GM23338 (cell line): ENCODE results near the gene SIPA1. TPM values are rescaled to one million over a fixed set of nuclear protein-coding genes. Genes with fewer than 3 reads are reported as not detected.

ENCODE experiments used
- ATAC-seq: fragments of 200-7000 bp; cut with Tn5 transposase; 3 replicates; pipeline ENCODE4 v1.9.1; 2020
- DNase-seq: peaks from one replicate; pipeline ENCODE4 v3.0.0-alpha.2; 2015; ENCODE audit warnings: low spot score
- H2AFZ ChIP-seq: fragments of 200-600 bp; sonication (generic); 2 replicates; pipeline ENCODE4 v1.8.0; 2016; ENCODE audit warnings: antibody characterized with exemption, mild to moderate bottlenecking, moderate library complexity
- H3F3A ChIP-seq: fragments of 200-600 bp; sonication (generic); replicated peaks from 2 replicates; pipeline ENCODE4 v1.8.0; 2017; ENCODE audit warnings: antibody characterized with exemption, mixed run types, low read depth
- H3K27ac ChIP-seq: fragments of 200-600 bp; sonication (generic); 2 replicates; pipeline ENCODE4 v1.6.1; 2016; ENCODE audit warnings: low read depth
- H3K27me3 ChIP-seq: fragments of 200-600 bp; sonication (generic); 2 replicates; pipeline ENCODE4 v1.8.0; 2016; ENCODE audit warnings: mild to moderate bottlenecking, mixed run types, moderate library complexity; ENCODE audit not compliant: insufficient read depth
- H3K36me3 ChIP-seq: fragments of 200-600 bp; sonication (generic); 2 replicates; pipeline ENCODE4 v1.8.0; 2016; ENCODE audit warnings: mild to moderate bottlenecking; ENCODE audit not compliant: insufficient read depth
- H3K4me1 ChIP-seq: fragments of 200-600 bp; sonication (generic); 2 replicates; pipeline ENCODE4 v1.8.0; 2016; ENCODE audit warnings: mild to moderate bottlenecking, moderate library complexity; ENCODE audit not compliant: insufficient read depth
- H3K4me2 ChIP-seq: fragments of 200-600 bp; sonication (generic); 2 replicates; pipeline ENCODE4 v1.7.1; 2017; ENCODE audit warnings: mixed run types
- H3K4me3 ChIP-seq: fragments of 200-600 bp; sonication (generic); 2 replicates; pipeline ENCODE4 v1.6.1; 2016; ENCODE audit warnings: mixed run types
- H3K79me2 ChIP-seq: fragments of 200-600 bp; sonication (generic); replicated peaks from 2 replicates; pipeline ENCODE4 v1.8.0; 2017; ENCODE audit warnings: mild to moderate bottlenecking; ENCODE audit not compliant: insufficient read depth
- H3K9me2 ChIP-seq: fragments of 200-600 bp; sonication (generic); 2 replicates; pipeline ENCODE4 v1.8.0; 2017; ENCODE audit not compliant: insufficient read depth
- H4K20me1 ChIP-seq: fragments of 200-600 bp; sonication (generic); replicated peaks from 2 replicates; pipeline ENCODE4 v1.8.0; 2017; ENCODE audit warnings: mild to moderate bottlenecking; ENCODE audit not compliant: insufficient read depth
- H3K27ac Mint-ChIP-seq: 2 replicates; pipeline ENCODE4 v1.8.0; 2020; ENCODE audit warnings: inconsistent platforms, mild to moderate bottlenecking, moderate library complexity, mixed read lengths
- H3K27me3 Mint-ChIP-seq: 3 replicates; pipeline ENCODE4 v1.8.0; 2022; ENCODE audit warnings: low read depth, mild to moderate bottlenecking, moderate library complexity, mixed read lengths, inconsistent platforms; ENCODE audit not compliant: insufficient read depth, poor library complexity
- H3K36me3 Mint-ChIP-seq: 3 replicates; pipeline ENCODE4 v1.8.0; 2021; ENCODE audit warnings: low read depth, mild to moderate bottlenecking, inconsistent platforms, moderate library complexity, mixed read lengths
- H3K4me1 Mint-ChIP-seq: 3 replicates; pipeline ENCODE4 v1.8.0; 2020; ENCODE audit warnings: mild to moderate bottlenecking, inconsistent platforms, mixed read lengths
- H3K4me3 Mint-ChIP-seq: 3 replicates; pipeline ENCODE4 v1.8.0; 2021; ENCODE audit warnings: moderate library complexity, mild to moderate bottlenecking, inconsistent platforms, mixed read lengths
- H3K9me3 Mint-ChIP-seq: 3 replicates; pipeline ENCODE4 v1.8.0; 2020; ENCODE audit warnings: moderate library complexity, mild to moderate bottlenecking, inconsistent platforms, mixed read lengths
- CREB1 ChIP-seq: fragments of 250-450 bp; sonication (Bioruptor Pico); IDR thresholded peaks from 2 replicates; pipeline ENCODE4 v1.5.0; 2020; ENCODE audit warnings: low read depth, mild to moderate bottlenecking, moderate library complexity
- ETS1 ChIP-seq: IDR thresholded peaks from 2 replicates; pipeline ENCODE4 v1.6.1; 2016; ENCODE audit warnings: antibody characterized with exemption
- JUNB ChIP-seq: IDR thresholded peaks from one replicate; pipeline ENCODE4 v1.6.1; 2016; ENCODE audit warnings: antibody characterized with exemption; ENCODE audit not compliant: unreplicated experiment
- NANOG ChIP-seq: IDR thresholded peaks from 2 replicates; pipeline ENCODE4 v1.6.1; 2016; ENCODE audit warnings: antibody characterized with exemption, borderline replicate concordance
- POLR2AphosphoS5 ChIP-seq: IDR thresholded peaks from 2 replicates; pipeline ENCODE4 v1.6.1; 2016; ENCODE audit warnings: antibody characterized with exemption, low read depth
- REST ChIP-seq: IDR thresholded peaks from one replicate; pipeline ENCODE4 v1.6.1; 2018; ENCODE audit warnings: antibody characterized with exemption; ENCODE audit not compliant: unreplicated experiment
- STAT1 ChIP-seq: IDR thresholded peaks from one replicate; pipeline ENCODE4 v1.6.1; 2016; ENCODE audit warnings: antibody characterized with exemption; ENCODE audit not compliant: unreplicated experiment
- ZNF114 ChIP-seq: fragments of 250-450 bp; sonication (Bioruptor Pico); IDR thresholded peaks from 2 replicates; pipeline ENCODE4 v1.5.0; 2020; ENCODE audit warnings: mild to moderate bottlenecking, moderate library complexity
- ZNF462 ChIP-seq: fragments of 250-450 bp; sonication (Bioruptor Pico); IDR thresholded peaks from 2 replicates; pipeline ENCODE4 v1.5.0; 2020; ENCODE audit warnings: mild to moderate bottlenecking, moderate library complexity
- polyA plus RNA-seq: library from polyadenylated mRNA; unstranded; fragments of >200 nt; fragmentation: Nextera tagmentation; extraction: Ambion mirVana; gene quantifications from 2 replicates; pipeline ENCODE4 v1.2.1, GENCODE V29; 2016
- total RNA-seq: library from RNA; depleted of rRNA; stranded (reverse); fragments of >200 nt; shearing (Covaris generic); gene quantifications from 2 replicates; pipeline ENCODE4 v1.2.3, GENCODE V29; 2014

Gene SIPA1
- total and polyA plus RNA-seq, 2 experiments from 2014 or later: 50.1 to 54.6 TPM

- DNase-seq: no peak
- H4K20me1 ChIP-seq: no peaks in the 10 kb centered on the region; the same call in 1 of the 2 replicates
- no peak overlapping the region for H2AFZ ChIP-seq
- no peak overlapping the region for H3K4me3 ChIP-seq
- Mint-ChIP-seq H3K9me3 (no peaks in the 10 kb centered on the region), H3K36me3 (peaks cover 20% of the 10 kb centered on the region), H3K27me3 (peaks cover 18% of the 10 kb centered on the region), H3K4me3 (peak overlapping the region; percentile 62; the same call in 2 of the 3 replicates), H3K4me1 (peaks cover 19% of the 10 kb centered on the region), H3K27ac (peak overlapping the region; percentile 80; the same call in 1 of the 2 replicates)
- H3K4me2 ChIP-seq: no peak overlapping the region; the same call in 1 of the 2 replicates
- peaks cover 23% of the 10 kb centered on the region for H3F3A ChIP-seq
- H3K27me3 ChIP-seq: no peaks in the 10 kb centered on the region
- H3K36me3 ChIP-seq: peaks cover 12% of the 10 kb centered on the region; the same call in 1 of the 2 replicates
- H3K9me2 ChIP-seq: no peaks in the 10 kb centered on the region
- H3K4me1 ChIP-seq: peaks cover 18% of the 10 kb centered on the region
- no peak for TF ChIP-seq POLR2AphosphoS5
- no peak for TF ChIP-seq REST
- no peak for ATAC-seq
- H3K79me2 ChIP-seq: no peaks in the 10 kb centered on the region
- peak overlapping the region; percentile 52; the same call in 1 of the 2 replicates for H3K27ac ChIP-seq
Observed at GRCh38 chr11:65636108-65637031, 1.5 kb upstream of the SIPA1 start.

- no peaks in the 10 kb centered on the region for H3K9me2 ChIP-seq
- no peaks in the 10 kb centered on the region for H4K20me1 ChIP-seq
- peaks cover 18% of the 10 kb centered on the region for H3K36me3 Mint-ChIP-seq
- no peaks in the 10 kb centered on the region for H3K9me3 Mint-ChIP-seq
- H3K36me3 ChIP-seq: peaks cover 12% of the 10 kb centered on the region; the same call in 1 of the 2 replicates
- no peaks in the 10 kb centered on the region for H3K79me2 ChIP-seq
- H3K27me3 ChIP-seq: no peaks in the 10 kb centered on the region
- H3K4me1 Mint-ChIP-seq: peaks cover 26% of the 10 kb centered on the region
- no peak overlapping the region for H2AFZ ChIP-seq
- H3K4me3 ChIP-seq: 0 out of 2 replicates have a peak overlapping the region, but pooled peaks have one; percentile 83
- peak overlapping the region; percentile 62 for H3K4me3 Mint-ChIP-seq
- peak overlapping the region; percentile 41 for H3K4me2 ChIP-seq
- peak overlapping the region; percentile 52 for H3K27ac ChIP-seq
- H3F3A ChIP-seq: peaks cover 25% of the 10 kb centered on the region
- peaks cover 22% of the 10 kb centered on the region for H3K27me3 Mint-ChIP-seq
- no peak for ATAC-seq
- H3K4me1 ChIP-seq: peaks cover 24% of the 10 kb centered on the region
- peak overlapping the region; percentile 80; the same call in 1 of the 2 replicates for H3K27ac Mint-ChIP-seq
- no peak for DNase-seq
- TF ChIP-seq ETS1 (no peak), ZNF114 (CRISPR knock-in tag) (no peak), STAT1 (no peak), ZNF462 (no peak), JUNB (no peak), NANOG (no peak), CREB1 (CRISPR knock-in tag) (no peak)
Observed at GRCh38 chr11:65637032-65637557, 806 bp upstream of the SIPA1 start.
